Astrocyte (in vitro differentiated cells and primary cell): Measurements from ENCODE around the gene LRPPRC.

Experiments used
- EZH2 ChIP-seq: IDR thresholded peaks from 2 replicates; pipeline ENCODE4 v1.6.1; 2012; ENCODE audit warnings: mild to moderate bottlenecking, low read length, inconsistent platforms; ENCODE audit not compliant: insufficient read depth
- TF ChIP-seq, protein P1 (sequence below): IDR thresholded peaks from 2 replicates; pipeline ENCODE4 v1.5.1; 2011; ENCODE audit warnings: low read depth, mild to moderate bottlenecking, inconsistent platforms, low read length, moderate library complexity; ENCODE audit not compliant: insufficient read depth

DNA sequence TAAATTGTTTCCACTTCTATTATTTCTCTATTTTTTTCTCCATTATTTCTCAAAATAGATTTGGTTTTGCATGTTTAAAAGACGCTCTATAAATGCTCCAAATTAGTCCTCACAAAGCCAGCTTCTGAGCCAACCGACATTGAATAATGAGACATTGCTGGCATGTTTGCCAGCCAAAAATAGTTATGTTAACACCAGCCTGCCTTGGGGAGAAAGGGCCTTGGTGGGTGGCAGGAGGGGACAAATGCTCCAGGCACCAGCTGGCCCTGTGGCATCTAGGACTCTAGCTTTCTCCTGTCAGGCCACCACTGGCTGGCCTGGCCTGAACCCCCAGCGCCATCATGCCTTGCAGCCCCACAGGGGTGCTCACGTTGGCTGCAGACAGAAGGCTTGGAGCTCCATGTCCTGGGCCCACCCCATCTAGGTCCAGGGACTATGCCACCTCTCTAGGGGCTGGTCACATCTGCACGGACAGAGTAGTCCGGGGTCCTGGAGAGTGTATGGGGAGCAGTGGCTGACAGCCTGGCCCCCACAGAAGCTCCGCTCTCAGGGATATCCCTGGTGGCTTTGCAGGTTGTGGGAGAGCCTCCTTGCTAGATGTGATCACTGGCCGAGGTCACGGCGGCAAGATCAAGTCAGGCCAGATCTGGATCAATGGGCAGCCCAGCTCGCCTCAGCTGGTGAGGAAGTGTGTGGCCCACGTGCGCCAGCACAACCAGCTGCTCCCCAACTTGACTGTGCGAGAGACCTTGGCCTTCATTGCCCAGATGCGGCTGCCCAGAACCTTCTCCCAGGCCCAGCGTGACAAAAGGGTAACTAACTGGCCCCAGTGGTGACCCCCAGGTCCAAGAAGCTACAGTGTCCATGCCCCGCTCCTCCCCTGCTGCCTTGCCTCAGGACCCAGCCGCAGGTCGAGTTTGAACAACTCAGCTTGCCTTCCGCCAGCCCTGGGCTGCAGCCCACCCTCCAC, 144.5 kb downstream of the LRPPRC start:
- TF ChIP-seq, protein P1, sequence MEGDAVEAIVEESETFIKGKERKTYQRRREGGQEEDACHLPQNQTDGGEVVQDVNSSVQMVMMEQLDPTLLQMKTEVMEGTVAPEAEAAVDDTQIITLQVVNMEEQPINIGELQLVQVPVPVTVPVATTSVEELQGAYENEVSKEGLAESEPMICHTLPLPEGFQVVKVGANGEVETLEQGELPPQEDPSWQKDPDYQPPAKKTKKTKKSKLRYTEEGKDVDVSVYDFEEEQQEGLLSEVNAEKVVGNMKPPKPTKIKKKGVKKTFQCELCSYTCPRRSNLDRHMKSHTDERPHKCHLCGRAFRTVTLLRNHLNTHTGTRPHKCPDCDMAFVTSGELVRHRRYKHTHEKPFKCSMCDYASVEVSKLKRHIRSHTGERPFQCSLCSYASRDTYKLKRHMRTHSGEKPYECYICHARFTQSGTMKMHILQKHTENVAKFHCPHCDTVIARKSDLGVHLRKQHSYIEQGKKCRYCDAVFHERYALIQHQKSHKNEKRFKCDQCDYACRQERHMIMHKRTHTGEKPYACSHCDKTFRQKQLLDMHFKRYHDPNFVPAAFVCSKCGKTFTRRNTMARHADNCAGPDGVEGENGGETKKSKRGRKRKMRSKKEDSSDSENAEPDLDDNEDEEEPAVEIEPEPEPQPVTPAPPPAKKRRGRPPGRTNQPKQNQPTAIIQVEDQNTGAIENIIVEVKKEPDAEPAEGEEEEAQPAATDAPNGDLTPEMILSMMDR = no peak
- TF ChIP-seq EZH2 = no peak
